ENCODE results near the gene VWC2. TPM values are rescaled to one million over a fixed set of nuclear protein-coding genes. Genes with fewer than 3 reads are reported as not detected.

The VWC2 gene
- total and polyA plus RNA-seq, 12 donors = under 0.01 to 0.04 (median under 0.01) TPM; not detected in 7

- Histone ChIP-seq H3K4me1 (replicated peaks in 1 of 2) (no peaks in the 10 kb centered on the region), H3K36me3 (replicated peaks in 1 of 2) (no peaks in the 10 kb centered on the region), H3K27me3 (no peaks in the 10 kb centered on the region), H3K4me3 (no peak overlapping the region), H3K27ac (no peak overlapping the region), H3K9me3 (replicated peaks in 1 of 3) (no peaks in the 10 kb centered on the region)
- 51 to 69% (median 60%) methylated on average over 2 of the region's 2 CpGs for WGBS, 4 donors
- intact Hi-C loops (cut with DNase I) = no loop called here
- no peak for DNase-seq
- TF ChIP-seq POLR2A (IDR thresholded peaks at IDR 0.05) = no peak
- no peak for TF ChIP-seq CTCF (IDR thresholded peaks at IDR 0.05)
Measured at GRCh38 chr7:49790209-49790608, 16.8 kb downstream of the VWC2 start.

- no peaks in the 10 kb centered on the region for H3K4me1 ChIP-seq (replicated peaks in 1 of 2)
- DNase-seq = no peak
- WGBS, 4 donors = 25 to 29% (median 26%) methylated on average over 7 of the region's 7 CpGs
- intact Hi-C loops (cut with DNase I) = no loop called here
- H3K4me3 ChIP-seq = no peak overlapping the region
- no peaks in the 10 kb centered on the region for H3K27me3 ChIP-seq
- TF ChIP-seq POLR2A (IDR thresholded peaks at IDR 0.05) (no peak), CTCF (IDR thresholded peaks at IDR 0.05) (no peak)
- H3K27ac ChIP-seq = no peak overlapping the region
- H3K9me3 ChIP-seq (replicated peaks in 1 of 3) = no peaks in the 10 kb centered on the region
- no peaks in the 10 kb centered on the region for H3K36me3 ChIP-seq (replicated peaks in 1 of 2)
Measured at GRCh38 chr7:49791088-49791741, 17.8 kb downstream of the VWC2 start.

- intact Hi-C loops (cut with DNase I) = no loop called here
- H3K27me3 ChIP-seq = no peaks in the 10 kb centered on the region
- no peak overlapping the region for H3K27ac ChIP-seq
- no peaks in the 10 kb centered on the region for H3K36me3 ChIP-seq (replicated peaks in 1 of 2)
- H3K9me3 ChIP-seq (replicated peaks in 1 of 3) = no peaks in the 10 kb centered on the region
- whole genome bisulfite sequencing, 4 donors = 62 to 87% (median 77%) methylated on average over 6 of the region's 6 CpGs
- no peaks in the 10 kb centered on the region for H3K4me1 ChIP-seq (replicated peaks in 1 of 2)
- no peak for DNase-seq
- no peak for TF ChIP-seq POLR2A (IDR thresholded peaks at IDR 0.05)
- no peak for TF ChIP-seq CTCF (IDR thresholded peaks at IDR 0.05)
- no peak overlapping the region for H3K4me3 ChIP-seq
Measured at GRCh38 chr7:49797987-49798660, 24.7 kb downstream of the VWC2 start.

DNA sequence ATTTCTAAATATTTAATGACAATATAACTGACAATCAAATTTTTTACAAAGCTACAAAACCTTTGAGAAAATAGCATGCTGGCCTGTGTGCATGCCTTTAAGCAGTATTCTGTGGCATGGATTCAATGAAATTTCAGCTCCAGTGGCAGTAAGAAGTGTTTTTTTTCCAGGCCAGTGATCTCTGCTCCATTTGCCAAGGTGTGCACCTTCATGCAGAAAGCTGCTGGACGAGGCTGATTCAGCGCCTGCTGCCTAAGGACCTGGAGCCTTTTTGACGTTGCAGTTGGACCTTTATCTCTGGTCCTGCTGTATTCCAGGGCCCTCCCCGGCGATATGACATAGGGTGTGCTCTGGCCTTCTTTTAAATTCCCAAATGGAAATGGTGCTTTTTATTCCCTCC is 26.6 kb downstream of the VWC2 start:
- Histone ChIP-seq H3K27ac (no peak overlapping the region), H3K36me3 (replicated peaks in 1 of 2) (no peaks in the 10 kb centered on the region), H3K9me3 (replicated peaks in 1 of 3) (no peaks in the 10 kb centered on the region), H3K27me3 (no peaks in the 10 kb centered on the region), H3K4me3 (no peak overlapping the region), H3K4me1 (replicated peaks in 1 of 2) (no peaks in the 10 kb centered on the region)
- intact Hi-C loops (cut with DNase I) = no loop called here
- no peak for DNase-seq
- 76 to 87% (median 78%) methylated on average over 5 of the region's 5 CpGs for WGBS, 4 donors
- TF ChIP-seq POLR2A (IDR thresholded peaks at IDR 0.05) (no peak), CTCF (IDR thresholded peaks at IDR 0.05) (no peak)

Measured in adrenal gland (tissue), 12 donors.